Gastroesophageal sphincter (tissue), 4 donors: ENCODE measurements around the gene ACBD5. TPM values are rescaled to one million over a fixed set of nuclear protein-coding genes. Genes with fewer than 3 reads are reported as not detected.

Experiments used
- ATAC-seq: fragments of 150-250 bp; one replicate; pipeline ENCODE4 v1.9.1; 2016; ENCODE audit warnings: mild to moderate bottlenecking, moderate library complexity
- H3K27ac ChIP-seq, 4 donors: fragments of 200-600 bp; sonication (generic) in 3 of 4; 1 replicate in 3 of 4; 2 replicates in 1 of 4; pipeline ENCODE4 v1.5.1; 2016 to 2019
- H3K27me3 ChIP-seq: fragments of 200-600 bp; sonication (generic); one replicate; pipeline ENCODE4 v1.5.1; 2019
- H3K36me3 ChIP-seq, 2 donors: fragments of 200-600 bp; sonication (generic); one replicate each; pipeline ENCODE4 v1.5.1; 2019; ENCODE audit warnings: control low read depth in 1 of 2
- H3K4me1 ChIP-seq, 3 donors: fragments of 200-600 bp; sonication (generic); 1 replicate in 2 of 3; 2 replicates in 1 of 3; pipeline ENCODE4 v1.5.1; 2016 to 2019; ENCODE audit warnings: control low read depth in 2 of 3
- H3K4me3 ChIP-seq, 2 donors: fragments of 200-600 bp; sonication (generic); one replicate each; pipeline ENCODE4 v1.5.1; 2019; ENCODE audit warnings: mild to moderate bottlenecking in 1 of 2, moderate library complexity in 1 of 2
- H3K9me3 ChIP-seq, 3 donors: fragments of 200-600 bp; sonication (generic); one replicate each; pipeline ENCODE4 v1.5.1; 2017 to 2019; ENCODE audit warnings: control low read depth in 2 of 3
- CTCF ChIP-seq, 4 experiments: fragments of 200-600 bp in 2 of 4; fragments of 450-650 bp in 2 of 4; sonication (generic) in 1 of 4; IDR thresholded peaks; one replicate each; pipeline ENCODE4 v1.5.1; 2017 to 2019; ENCODE audit warnings: antibody characterized with exemption in 4 of 4, mild to moderate bottlenecking in 2 of 4, moderate library complexity in 2 of 4
- EP300 ChIP-seq: sonication (generic); formaldehyde crosslinking; IDR thresholded peaks from one replicate; pipeline ENCODE4 v1.6.1; 2017; ENCODE audit warnings: antibody characterized with exemption, mild to moderate bottlenecking
- POLR2A ChIP-seq, 2 donors: fragments of 450-650 bp; IDR thresholded peaks; one replicate each; pipeline ENCODE4 v1.6.1; 2017; ENCODE audit warnings: antibody characterized with exemption in 2 of 2, mild to moderate bottlenecking in 2 of 2, moderate library complexity in 1 of 2
- POLR2AphosphoS5 ChIP-seq: sonication (generic); formaldehyde crosslinking; IDR thresholded peaks from one replicate; pipeline ENCODE4 v1.6.1; 2017; ENCODE audit warnings: antibody characterized with exemption
- WGBS, 2 donors: methylation state at CpG; one replicate each; pipeline ENCODE4 v1.1.5; 2018; ENCODE audit warnings: low coverage in 1 of 2; 5-methylcytosine and 5-hydroxymethylcytosine counted together
- total RNA-seq, 4 donors: library from RNA; depleted of rRNA; stranded (reverse); fragments of >200 nt; gene quantifications; one replicate each; pipeline ENCODE4 v1.1.0, GENCODE V29; 2016

ACBD5 gene
- total RNA-seq, 4 donors from 2014 or later = 14.9 to 34.0 (median 20.2) TPM

GRCh38 chr10:27225011-27225590, 15.5 kb downstream of the ACBD5 start:
- WGBS, 2 donors = 63 to 75% methylated on average over 2 to 8 of the region's 8 CpGs
- peaks cover 0 to 58% of the 10 kb centered on the region in 2 donors for H3K36me3 ChIP-seq
- ATAC-seq = no peak

GRCh38 chr10:27223964-27224363, 16.6 kb downstream of the ACBD5 start:
- Histone ChIP-seq H3K27me3 (no peaks in the 10 kb centered on the region), H3K27ac (no peak overlapping the region), H3K4me3 (no peak overlapping the region), H3K36me3 (peaks cover 3 to 58% of the 10 kb centered on the region in 2 donors), H3K9me3 (no peaks in the 10 kb centered on the region), H3K4me1 (no peaks in the 10 kb centered on the region)
- TF ChIP-seq POLR2A (IDR thresholded peaks at IDR 0.05) (no peak), CTCF (IDR thresholded peaks at IDR 0.05) (peak; percentile 32 to 58 (median 49))
- 70 to 76% methylated on average over 5 of the region's 5 CpGs for WGBS, 2 donors
- no peak for ATAC-seq

More at GRCh38 chr10:27225011-27225590, 15.5 kb downstream of the ACBD5 start:
- no peaks in the 10 kb centered on the region for H3K9me3 ChIP-seq
- H3K27me3 ChIP-seq = no peaks in the 10 kb centered on the region
- no peak overlapping the region for H3K4me3 ChIP-seq
- TF ChIP-seq CTCF (IDR thresholded peaks at IDR 0.05) = no peak
- TF ChIP-seq POLR2AphosphoS5 = no peak
- TF ChIP-seq POLR2A (IDR thresholded peaks at IDR 0.05) = no peak
- no peak for TF ChIP-seq EP300
- no peak overlapping the region for H3K27ac ChIP-seq
- no peaks in the 10 kb centered on the region for H3K4me1 ChIP-seq

GRCh38 chr10:27207350-27207749, 33.2 kb downstream of the ACBD5 start:
- H3K27me3 ChIP-seq = no peaks in the 10 kb centered on the region
- no peak overlapping the region for H3K27ac ChIP-seq
- peaks cover 0 to 100% of the 10 kb centered on the region in 2 donors for H3K36me3 ChIP-seq
- H3K4me3 ChIP-seq = no peak overlapping the region
- no peaks in the 10 kb centered on the region for H3K9me3 ChIP-seq
- no peak for ATAC-seq
- no peak for TF ChIP-seq POLR2A (IDR thresholded peaks at IDR 0.05)
- TF ChIP-seq POLR2AphosphoS5 = no peak
- TF ChIP-seq CTCF (IDR thresholded peaks at IDR 0.05) = no peak
- TF ChIP-seq EP300 = no peak
- no peaks in the 10 kb centered on the region for H3K4me1 ChIP-seq
- WGBS, 2 donors = 90 to 100% methylated on average over 1 to 2 of the region's 2 CpGs

GRCh38 chr10:27203806-27204205, 36.8 kb downstream of the ACBD5 start:
- Histone ChIP-seq H3K27me3 (no peaks in the 10 kb centered on the region), H3K4me1 (peaks cover 0 to 3% (median 0%) of the 10 kb centered on the region in 3 donors), H3K4me3 (no peak overlapping the region), H3K9me3 (no peaks in the 10 kb centered on the region), H3K36me3 (peaks cover 0 to 86% of the 10 kb centered on the region in 2 donors), H3K27ac (no peak overlapping the region)
- 66 to 90% methylated on average over 2 to 4 of the region's 5 CpGs for WGBS, 2 donors
- TF ChIP-seq CTCF (IDR thresholded peaks at IDR 0.05) (no peak), POLR2AphosphoS5 (no peak), EP300 (no peak), POLR2A (IDR thresholded peaks at IDR 0.05) (no peak)
- no peak for ATAC-seq

- H3K27me3 ChIP-seq = no peaks in the 10 kb centered on the region
- WGBS, 2 donors = 26 to 40% methylated on average over 2 of the region's 2 CpGs
- peaks cover 0 to 44% of the 10 kb centered on the region in 2 donors for H3K36me3 ChIP-seq
- H3K4me1 ChIP-seq = peaks cover 0 to 17% (median 3%) of the 10 kb centered on the region in 3 donors
- peak overlapping the region in 3 of 4 donors; percentile 32 to 45 (median 36) for H3K27ac ChIP-seq
- H3K4me3 ChIP-seq = no peak overlapping the region
- ATAC-seq = no peak
- no peak for TF ChIP-seq EP300
- TF ChIP-seq POLR2A (IDR thresholded peaks at IDR 0.05) = no peak
- TF ChIP-seq CTCF (IDR thresholded peaks at IDR 0.05) = no peak
- no peak for TF ChIP-seq POLR2AphosphoS5
- no peaks in the 10 kb centered on the region for H3K9me3 ChIP-seq
Observed at GRCh38 chr10:27197980-27198620, 42.5 kb downstream of the ACBD5 start.
